DOHH2 (cell line): ENCODE data around the gene TDRD9.

Source experiments
- H3F3A ChIP-seq: fragments of 200-600 bp; sonication (generic), shearing (Covaris generic); 2 replicates; pipeline ENCODE4 v1.6.0; 2016; ENCODE audit warnings: antibody characterized with exemption, mild to moderate bottlenecking; ENCODE audit not compliant: control insufficient read depth, insufficient read depth
- H3K27ac ChIP-seq: fragments of 200-600 bp; sonication (generic); 2 replicates; pipeline ENCODE4 v1.5.1; 2014; ENCODE audit warnings: low read depth, mild to moderate bottlenecking, low read length, moderate library complexity
- H3K27me3 ChIP-seq: fragments of 200-600 bp; sonication (generic); 2 replicates; pipeline ENCODE4 v1.6.1; 2014; ENCODE audit warnings: mild to moderate bottlenecking, low read length, mixed read lengths; ENCODE audit not compliant: control insufficient read depth
- H3K36me3 ChIP-seq: fragments of 200-600 bp; sonication (generic); 2 replicates; pipeline ENCODE4 v1.6.1; 2014; ENCODE audit warnings: mild to moderate bottlenecking, low read length, moderate library complexity, mixed read lengths; ENCODE audit not compliant: control insufficient read depth
- H3K4me1 ChIP-seq: fragments of 200-600 bp; sonication (generic); 2 replicates; pipeline ENCODE4 v1.6.1; 2014; ENCODE audit warnings: mild to moderate bottlenecking, low read length, mixed read lengths; ENCODE audit not compliant: control insufficient read depth
- H3K4me2 ChIP-seq: fragments of 200-600 bp; sonication (generic); 2 replicates; pipeline ENCODE4 v1.6.0; 2014; ENCODE audit warnings: mild to moderate bottlenecking, low read length, moderate library complexity
- H3K4me3 ChIP-seq: fragments of 200-600 bp; sonication (generic); 2 replicates; pipeline ENCODE4 v1.5.1; 2014; ENCODE audit warnings: mild to moderate bottlenecking, low read length, mixed read lengths
- H3K79me2 ChIP-seq: fragments of 200-600 bp; sonication (generic); 2 replicates; pipeline ENCODE4 v1.6.1; 2014; ENCODE audit warnings: mild to moderate bottlenecking, low read length, mixed read lengths; ENCODE audit not compliant: control insufficient read depth
- H3K9me2 ChIP-seq: fragments of 200-600 bp; sonication (generic); replicated peaks from 2 replicates; pipeline ENCODE4 v1.6.1; 2014; ENCODE audit warnings: mild to moderate bottlenecking, low read length, mixed read lengths; ENCODE audit not compliant: control insufficient read depth
- H3K9me3 ChIP-seq: fragments of 200-600 bp; sonication (generic); 2 replicates; pipeline ENCODE4 v1.6.1; 2014; ENCODE audit warnings: antibody characterized with exemption, low read length, mixed read lengths; ENCODE audit not compliant: control insufficient read depth, insufficient read depth
- H4K20me1 ChIP-seq: fragments of 200-600 bp; sonication (generic); 2 replicates; pipeline ENCODE4 v1.6.0; 2014; ENCODE audit warnings: low read depth, mild to moderate bottlenecking, antibody characterized with exemption, low read length, moderate library complexity; ENCODE audit not compliant: control insufficient read depth, insufficient read depth
- CTCF ChIP-seq: fragments of 200-600 bp; sonication (generic); IDR thresholded peaks from one replicate; pipeline ENCODE4 v1.5.1; 2014; ENCODE audit warnings: antibody characterized with exemption, mild to moderate bottlenecking, low read depth, low read length; ENCODE audit not compliant: poor library complexity, severe bottlenecking
- EZH2phosphoT487 ChIP-seq: fragments of 200-600 bp; sonication (generic); IDR thresholded peaks from 2 replicates; pipeline ENCODE4 v1.6.1; 2017; ENCODE audit warnings: borderline replicate concordance, mild to moderate bottlenecking, antibody characterized with exemption, low read length, moderate library complexity, mixed read lengths

Gene TDRD9

GRCh38 chr14:103894723-103895059, 33.6 kb upstream of the TDRD9 start:
- TF ChIP-seq EZH2phosphoT487 = no peak
- no peak for TF ChIP-seq CTCF
- Histone ChIP-seq H3K27me3 (no peaks in the 10 kb centered on the region), H3K9me3 (no peaks in the 10 kb centered on the region), H3K27ac (no peak overlapping the region), H3K4me3 (no peak overlapping the region), H3K4me1 (no peaks in the 10 kb centered on the region), H4K20me1 (no peaks in the 10 kb centered on the region), H3K36me3 (no peaks in the 10 kb centered on the region), H3K9me2 (no peaks in the 10 kb centered on the region), H3F3A (no peaks in the 10 kb centered on the region), H3K4me2 (no peak overlapping the region), H3K79me2 (no peaks in the 10 kb centered on the region)

- H3F3A ChIP-seq = no peaks in the 10 kb centered on the region
- H3K9me2 ChIP-seq = no peaks in the 10 kb centered on the region
- H3K4me2 ChIP-seq = no peak overlapping the region
- H3K4me3 ChIP-seq = no peak overlapping the region
- no peaks in the 10 kb centered on the region for H3K9me3 ChIP-seq
- no peaks in the 10 kb centered on the region for H3K36me3 ChIP-seq
- TF ChIP-seq CTCF = no peak
- no peak for TF ChIP-seq EZH2phosphoT487
- no peaks in the 10 kb centered on the region for H4K20me1 ChIP-seq
- H3K79me2 ChIP-seq = no peaks in the 10 kb centered on the region
- no peaks in the 10 kb centered on the region for H3K27me3 ChIP-seq
- no peak overlapping the region for H3K27ac ChIP-seq
- H3K4me1 ChIP-seq = no peaks in the 10 kb centered on the region
Measured at GRCh38 chr14:103896578-103896977, 31.7 kb upstream of the TDRD9 start.

DNA sequence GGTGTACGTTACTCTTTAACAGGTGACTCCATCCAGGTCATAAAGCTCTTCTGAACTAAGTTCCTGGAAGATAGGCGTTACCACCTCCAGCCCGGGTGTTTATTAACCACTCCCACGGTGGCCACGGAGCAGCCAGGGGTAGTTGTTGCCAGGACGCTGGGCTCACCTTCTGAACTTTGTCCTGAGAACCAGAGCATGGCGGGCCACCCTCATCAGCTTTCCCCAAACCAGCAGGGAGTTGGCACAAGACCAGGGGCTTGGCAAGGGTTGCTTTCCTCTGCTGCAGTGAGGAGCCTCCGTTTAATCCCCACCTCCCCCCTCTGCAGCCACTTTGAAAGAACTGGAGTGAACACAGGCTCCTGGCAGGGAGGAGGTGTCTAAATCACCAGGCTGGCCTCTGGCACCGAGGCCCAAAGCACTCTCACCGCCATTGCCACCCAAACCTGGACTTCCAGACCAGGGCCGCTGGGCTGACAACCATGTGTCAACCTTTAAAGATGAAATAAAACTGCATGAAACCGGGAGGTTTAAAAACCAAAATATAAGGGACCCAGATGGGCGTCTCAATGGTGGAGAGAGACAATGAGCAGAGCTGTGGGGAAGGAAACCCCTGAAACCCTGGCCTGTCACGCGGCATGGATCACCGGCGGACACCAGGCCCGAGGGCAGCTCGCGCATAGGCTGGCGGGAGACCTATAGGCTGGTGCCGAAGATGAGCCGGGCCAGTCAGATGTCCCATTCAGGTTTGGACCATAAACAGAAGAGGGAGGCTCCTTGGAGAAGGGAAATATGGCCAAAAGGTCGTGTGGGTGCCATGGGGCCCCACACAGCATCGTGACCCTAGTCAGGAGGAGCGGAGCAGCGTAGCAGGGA, 30.9 kb upstream of the TDRD9 start:
- no peaks in the 10 kb centered on the region for H3K27me3 ChIP-seq
- H3K36me3 ChIP-seq = no peaks in the 10 kb centered on the region
- H3K27ac ChIP-seq = no peak overlapping the region
- no peaks in the 10 kb centered on the region for H3K9me2 ChIP-seq
- no peaks in the 10 kb centered on the region for H3K4me1 ChIP-seq
- no peak overlapping the region for H3K4me2 ChIP-seq
- no peaks in the 10 kb centered on the region for H3K9me3 ChIP-seq
- H3K79me2 ChIP-seq = no peaks in the 10 kb centered on the region
- H4K20me1 ChIP-seq = no peaks in the 10 kb centered on the region
- TF ChIP-seq EZH2phosphoT487 (no peak), CTCF (no peak)
- H3K4me3 ChIP-seq = no peak overlapping the region
- no peaks in the 10 kb centered on the region for H3F3A ChIP-seq
